PC-3 (cell line): ENCODE measurements around the gene CALR.

ENCODE experiments used
- EZH2 ChIP-seq: fragments of 300-600 bp; sonication (generic); IDR thresholded peaks from one replicate; pipeline ENCODE4 v1.6.1; 2017; ENCODE audit warnings: antibody characterized with exemption, mild to moderate bottlenecking, low read length; ENCODE audit not compliant: unreplicated experiment
- EZH2phosphoT487 ChIP-seq: fragments of 300-600 bp; sonication (generic); IDR thresholded peaks from 2 replicates; pipeline ENCODE4 v1.6.1; 2018; ENCODE audit warnings: mild to moderate bottlenecking, antibody characterized with exemption, low read length, borderline replicate concordance
- TF ChIP-seq, protein P1 (sequence below): fragments of 300-600 bp; sonication (generic); conservative IDR thresholded peaks from 2 replicates; pipeline ENCODE4 v1.5.1; 2017; ENCODE audit warnings: antibody characterized with exemption, low read depth, mild to moderate bottlenecking, low read length

DNA sequence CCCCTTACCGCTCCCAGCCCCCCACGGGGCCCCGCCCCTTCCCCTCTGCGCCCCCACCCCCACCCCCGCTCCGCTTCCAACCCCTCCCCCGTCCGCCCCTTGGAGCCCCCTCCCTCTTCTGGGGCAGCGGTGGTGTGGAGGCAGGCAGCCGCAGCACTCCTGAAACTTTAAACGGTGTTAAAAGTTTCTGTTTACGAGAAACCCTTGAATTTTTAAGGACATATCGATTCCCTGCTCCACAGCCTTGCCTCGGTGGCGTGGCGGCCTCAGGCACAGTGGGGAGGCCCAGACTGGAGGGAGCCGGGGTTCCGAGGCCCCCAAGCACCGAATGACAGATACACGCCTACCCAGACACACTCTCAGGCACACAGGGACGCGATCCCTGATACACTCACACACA is 52.0 kb downstream of the CALR start:
- TF ChIP-seq, protein P1, sequence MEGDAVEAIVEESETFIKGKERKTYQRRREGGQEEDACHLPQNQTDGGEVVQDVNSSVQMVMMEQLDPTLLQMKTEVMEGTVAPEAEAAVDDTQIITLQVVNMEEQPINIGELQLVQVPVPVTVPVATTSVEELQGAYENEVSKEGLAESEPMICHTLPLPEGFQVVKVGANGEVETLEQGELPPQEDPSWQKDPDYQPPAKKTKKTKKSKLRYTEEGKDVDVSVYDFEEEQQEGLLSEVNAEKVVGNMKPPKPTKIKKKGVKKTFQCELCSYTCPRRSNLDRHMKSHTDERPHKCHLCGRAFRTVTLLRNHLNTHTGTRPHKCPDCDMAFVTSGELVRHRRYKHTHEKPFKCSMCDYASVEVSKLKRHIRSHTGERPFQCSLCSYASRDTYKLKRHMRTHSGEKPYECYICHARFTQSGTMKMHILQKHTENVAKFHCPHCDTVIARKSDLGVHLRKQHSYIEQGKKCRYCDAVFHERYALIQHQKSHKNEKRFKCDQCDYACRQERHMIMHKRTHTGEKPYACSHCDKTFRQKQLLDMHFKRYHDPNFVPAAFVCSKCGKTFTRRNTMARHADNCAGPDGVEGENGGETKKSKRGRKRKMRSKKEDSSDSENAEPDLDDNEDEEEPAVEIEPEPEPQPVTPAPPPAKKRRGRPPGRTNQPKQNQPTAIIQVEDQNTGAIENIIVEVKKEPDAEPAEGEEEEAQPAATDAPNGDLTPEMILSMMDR: no peak
- no peak for TF ChIP-seq EZH2phosphoT487
- TF ChIP-seq EZH2: no peak
